GM03348 (cell line): ENCODE measurements around the gene GRIP2.
"Not testable (repeated sequence)": the region's sequence is repeated elsewhere in the genome, so short reads cannot be mapped to it uniquely, and the experiment has no call there.

Experiments used
- DNase-seq: peaks from one replicate; pipeline ENCODE4 v3.0.0; 2012; ENCODE audit warnings: low spot score

The GRIP2 gene

DNA sequence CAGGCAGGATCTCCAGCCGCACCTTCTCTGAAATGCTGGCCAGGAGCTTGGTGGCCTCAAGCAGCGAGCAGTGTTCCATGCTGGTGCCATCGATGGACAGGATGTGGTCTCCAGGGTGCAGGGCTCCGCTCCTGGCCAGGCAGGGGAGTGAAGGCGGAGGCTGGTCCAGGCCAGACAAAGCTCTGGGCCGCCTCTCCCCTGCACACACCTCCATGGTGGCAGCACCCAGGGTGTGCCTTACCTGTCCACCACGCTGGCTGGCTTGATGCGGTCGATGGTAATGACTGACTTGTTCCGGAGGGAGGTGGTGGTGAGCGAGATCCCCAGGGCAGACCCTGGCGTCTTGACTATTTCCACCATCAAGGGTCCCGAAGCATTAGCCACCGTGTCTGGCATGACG, 20.0 kb downstream of the GRIP2 start:
- DNase-seq = no peak

DNA sequence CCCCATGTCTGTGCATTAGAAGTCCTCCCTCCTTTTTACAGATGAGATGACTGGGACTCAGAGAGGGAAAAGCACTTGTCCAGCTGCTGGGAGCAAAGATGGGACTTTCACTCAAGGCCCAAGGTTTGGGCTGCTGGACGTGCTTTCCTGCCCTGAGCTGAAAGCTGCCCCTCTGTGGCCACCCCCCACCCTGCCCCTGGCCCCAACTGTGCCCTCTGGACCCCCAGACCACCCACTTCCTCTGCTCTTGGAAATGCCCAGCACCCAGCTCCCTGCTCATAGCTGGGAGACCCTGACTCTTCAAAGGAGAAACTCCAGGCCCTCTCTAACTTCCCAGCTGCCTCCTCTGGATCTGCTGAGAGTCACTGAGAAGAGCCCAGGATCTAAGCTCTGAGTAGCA, 20.7 kb downstream of the GRIP2 start:
- DNase-seq = no peak

DNA sequence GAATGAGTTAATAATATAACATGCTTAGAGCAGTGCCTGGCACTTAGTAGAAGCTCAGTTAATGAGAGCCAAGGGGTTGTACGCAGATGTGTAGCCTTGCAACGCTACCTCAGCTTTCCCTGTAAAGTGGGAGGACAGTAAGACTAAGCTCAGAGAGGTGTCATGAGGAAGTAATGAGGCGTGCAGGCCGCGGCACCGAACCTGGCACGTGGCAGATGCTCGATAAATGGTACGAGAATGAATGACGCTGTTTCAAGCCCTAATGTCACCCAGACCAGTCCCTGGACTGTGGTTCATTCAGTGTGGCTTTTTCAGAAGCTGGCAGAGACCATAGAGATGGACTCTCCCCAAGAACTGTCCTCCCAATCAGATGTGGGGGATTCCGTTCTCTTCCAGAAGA, 21.2 kb downstream of the GRIP2 start:
- DNase-seq = no peak

DNA sequence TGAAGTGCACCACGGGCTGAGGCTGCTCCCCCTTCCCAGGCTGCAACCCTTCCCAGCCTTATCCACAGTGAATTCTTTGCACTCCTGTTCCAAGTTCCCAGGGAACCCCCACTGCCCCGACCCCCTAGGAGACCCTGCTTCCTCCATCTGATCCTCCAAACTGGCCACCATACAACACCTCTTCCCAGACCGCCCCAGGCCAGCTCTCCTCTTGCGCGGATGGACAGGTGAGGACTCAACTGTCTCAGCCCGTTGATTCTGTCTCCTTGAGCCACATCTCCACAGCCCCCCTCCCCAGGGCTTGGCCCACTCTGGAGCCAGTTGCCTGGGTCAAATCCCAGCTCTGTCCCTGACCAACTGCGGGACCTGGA, 21.7 kb downstream of the GRIP2 start:
- no peak for DNase-seq

DNA sequence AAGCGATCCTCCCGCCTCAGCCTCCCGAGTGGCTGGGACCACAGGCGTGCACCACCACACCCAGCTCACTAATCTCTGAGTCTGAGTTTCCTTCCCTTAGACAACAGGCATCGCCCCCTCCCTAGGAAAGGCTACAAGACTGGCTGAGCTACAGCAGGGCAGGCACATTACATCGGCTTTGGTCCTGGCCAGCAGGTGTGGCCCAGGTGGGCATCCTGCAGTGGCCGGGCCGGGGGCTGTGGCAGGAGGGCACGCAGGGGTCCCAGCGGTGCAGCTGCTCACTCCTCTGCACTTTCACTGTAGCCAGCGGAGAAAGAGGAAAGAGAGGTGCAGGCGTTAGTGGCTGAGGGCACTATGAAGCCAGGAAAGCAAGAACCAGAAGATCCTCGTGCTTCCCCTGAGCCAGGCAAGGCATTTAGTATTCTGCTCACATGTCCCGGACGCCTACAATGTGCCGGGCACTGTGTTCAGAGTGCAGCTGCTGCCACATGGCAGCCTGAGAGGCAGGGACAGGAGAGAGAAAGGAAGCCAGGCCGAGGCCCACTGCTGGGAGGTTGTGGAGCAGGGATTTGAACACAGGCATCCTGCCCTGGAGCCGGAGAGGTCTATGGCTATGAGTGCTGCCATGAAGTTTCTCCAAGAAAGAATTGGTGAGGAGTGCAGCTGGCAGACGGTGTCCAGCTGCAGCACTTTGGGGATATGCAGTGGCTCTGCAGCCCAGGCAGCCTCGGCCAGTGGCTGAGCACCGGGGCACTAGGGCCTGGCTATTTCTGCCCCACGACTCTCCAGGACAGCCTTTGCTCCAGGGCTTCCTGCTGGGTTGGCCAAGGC, 22.3 kb downstream of the GRIP2 start:
- DNase-seq = no peak

DNA sequence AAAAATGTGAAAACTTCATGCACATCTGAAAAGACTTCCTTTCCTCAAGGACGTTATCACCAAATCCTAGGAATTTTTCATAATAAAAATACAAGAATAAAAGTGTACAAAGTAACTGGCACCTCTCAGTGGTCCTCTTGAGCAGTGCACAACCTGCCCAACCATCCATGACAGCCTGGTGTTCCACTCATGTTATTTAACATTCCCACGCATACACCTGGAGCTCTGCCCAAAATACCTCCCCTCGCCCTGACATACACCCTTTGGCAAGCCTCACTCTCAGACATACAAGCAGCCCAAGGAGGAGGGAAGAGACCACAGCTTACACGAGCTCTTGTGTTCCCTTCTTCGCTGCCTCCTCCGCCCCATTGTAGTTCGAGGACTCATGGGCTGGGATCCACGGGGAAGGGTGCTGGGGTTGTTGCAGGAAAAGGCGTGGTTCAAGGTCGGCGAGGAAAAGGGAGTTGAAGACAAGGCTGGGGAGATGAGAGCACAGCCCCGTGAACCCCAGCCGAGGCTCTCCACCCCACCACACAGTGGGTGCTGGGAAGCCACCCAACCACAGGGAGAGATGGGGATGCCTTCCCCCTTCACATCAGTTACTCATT, 23.3 kb downstream of the GRIP2 start:
- DNase-seq = no peak

DNA sequence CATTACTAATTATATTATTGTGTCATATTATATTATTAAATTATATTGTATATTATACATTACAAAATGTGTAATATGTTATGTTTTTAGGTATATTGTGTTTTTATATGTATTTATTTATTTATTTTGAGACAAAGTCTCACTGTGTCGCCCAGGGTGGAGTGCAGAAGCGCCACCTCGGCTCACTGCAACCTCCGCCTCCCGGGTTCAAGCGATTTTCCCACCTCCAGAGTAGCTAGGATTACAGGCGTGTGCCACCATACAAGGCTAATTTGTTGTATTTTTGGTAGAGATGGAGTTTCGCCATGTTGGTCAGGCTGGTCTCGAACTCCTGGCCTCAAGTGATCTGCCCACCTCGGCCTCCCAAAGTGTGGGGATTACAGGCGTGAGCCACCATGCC, 24.6 kb downstream of the GRIP2 start:
- not testable (repeated sequence) for DNase-seq

DNA sequence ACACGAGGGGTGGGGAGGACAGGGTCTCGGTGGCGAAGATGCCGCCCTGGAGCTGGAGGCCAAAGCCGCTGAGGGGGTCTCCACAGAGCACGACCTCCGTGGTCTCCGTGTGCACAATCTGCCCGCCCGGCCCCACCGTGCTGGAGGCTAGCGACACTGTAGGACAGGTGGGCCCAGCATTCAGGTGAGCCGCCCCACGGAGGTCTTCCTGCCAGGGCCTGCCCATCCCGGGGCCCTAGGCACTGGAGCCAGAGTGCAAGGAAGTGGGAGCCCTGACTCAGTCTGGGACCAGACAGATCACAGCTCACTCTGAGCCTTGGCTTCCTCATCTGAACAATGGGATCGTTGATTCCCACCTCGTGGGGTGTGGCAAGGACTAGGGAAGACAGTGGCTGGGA, 25.8 kb downstream of the GRIP2 start:
- no peak for DNase-seq

DNA sequence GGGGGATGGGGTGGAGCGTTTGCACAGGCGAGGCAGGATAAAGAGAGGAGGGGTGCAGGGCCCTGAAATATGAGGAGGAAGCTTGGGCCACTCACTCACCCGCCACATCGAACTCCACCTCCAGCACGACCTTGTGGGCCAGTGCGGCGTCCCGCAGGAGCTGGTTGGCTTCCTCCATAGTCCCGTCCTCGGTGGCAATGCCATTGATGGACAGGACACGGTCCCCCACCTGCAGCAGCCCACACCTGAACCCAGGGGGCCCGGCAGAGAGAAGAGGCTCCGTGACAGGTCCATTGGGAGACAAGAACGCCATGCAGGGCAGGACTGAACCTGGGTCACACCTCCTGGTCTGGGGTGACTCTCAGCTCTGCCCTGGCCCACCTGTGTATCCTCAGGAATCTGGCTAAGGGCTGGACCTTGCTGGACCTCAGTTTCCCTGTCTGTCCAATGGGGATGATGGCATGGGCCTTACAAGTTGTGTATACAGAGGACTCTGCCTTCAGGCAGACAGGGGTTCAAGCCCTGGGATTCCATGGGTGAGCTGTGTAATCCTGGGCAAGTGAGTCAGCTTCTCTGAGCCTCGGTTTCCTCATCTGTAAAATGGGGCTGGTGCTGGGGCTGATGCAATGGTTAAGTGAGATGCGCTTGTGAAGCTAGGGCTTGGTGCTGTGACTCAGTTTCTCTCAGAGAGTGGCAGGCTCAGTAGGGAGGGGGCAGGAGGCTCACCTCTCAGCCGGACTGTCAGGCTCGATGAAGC, 26.4 kb downstream of the GRIP2 start:
- no peak for DNase-seq

DNA sequence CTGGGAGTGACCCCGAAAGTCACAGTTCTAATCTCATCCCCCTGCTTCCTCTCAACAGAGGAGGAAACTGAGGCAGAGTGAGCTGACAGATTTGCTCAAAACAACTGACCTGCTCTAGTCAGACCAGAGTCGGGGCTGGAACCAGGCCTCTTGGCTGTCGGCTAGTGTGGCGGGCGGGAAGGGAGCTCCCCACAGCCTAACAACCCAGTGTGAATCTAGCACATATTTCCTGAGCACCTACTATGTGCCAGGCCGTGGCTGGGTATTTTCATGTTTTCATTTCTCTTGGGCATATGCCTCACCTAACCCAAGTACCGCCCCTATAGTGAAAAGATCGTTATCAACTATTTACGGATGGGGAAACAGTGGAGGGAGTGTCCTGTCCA, 27.2 kb downstream of the GRIP2 start:
- DNase-seq = no peak

DNA sequence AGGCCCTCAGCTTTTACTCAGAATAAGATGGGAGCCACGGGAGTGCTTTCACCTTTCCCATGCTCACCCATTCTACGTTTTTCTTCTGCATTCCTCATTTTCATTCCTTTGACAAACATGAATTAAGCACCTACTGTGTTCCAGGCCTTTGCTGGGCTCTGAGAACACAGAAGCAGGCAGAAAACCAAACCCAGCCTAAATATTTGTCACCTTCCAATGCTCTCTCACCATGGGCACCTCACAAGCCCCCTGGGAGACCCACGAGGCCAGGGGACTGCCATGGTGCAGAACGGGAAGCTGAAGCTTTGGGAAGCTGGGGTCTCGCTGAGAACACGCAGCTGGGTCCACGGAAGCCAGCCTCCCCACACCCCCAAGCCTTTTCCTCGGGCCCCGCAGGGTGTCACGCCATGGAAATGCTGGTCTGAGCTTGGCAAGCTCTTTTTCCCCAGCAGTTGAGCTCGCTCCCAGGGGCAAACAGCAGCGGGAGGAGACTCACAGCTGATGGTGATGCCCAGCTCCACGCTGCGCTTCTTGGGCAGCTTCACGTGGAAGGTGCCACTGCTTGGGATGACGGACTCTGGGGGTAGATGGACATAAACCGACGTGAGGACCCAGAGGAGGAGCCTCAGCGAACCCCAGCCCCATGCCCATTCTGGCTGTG, 27.7 kb downstream of the GRIP2 start:
- DNase-seq = no peak

DNA sequence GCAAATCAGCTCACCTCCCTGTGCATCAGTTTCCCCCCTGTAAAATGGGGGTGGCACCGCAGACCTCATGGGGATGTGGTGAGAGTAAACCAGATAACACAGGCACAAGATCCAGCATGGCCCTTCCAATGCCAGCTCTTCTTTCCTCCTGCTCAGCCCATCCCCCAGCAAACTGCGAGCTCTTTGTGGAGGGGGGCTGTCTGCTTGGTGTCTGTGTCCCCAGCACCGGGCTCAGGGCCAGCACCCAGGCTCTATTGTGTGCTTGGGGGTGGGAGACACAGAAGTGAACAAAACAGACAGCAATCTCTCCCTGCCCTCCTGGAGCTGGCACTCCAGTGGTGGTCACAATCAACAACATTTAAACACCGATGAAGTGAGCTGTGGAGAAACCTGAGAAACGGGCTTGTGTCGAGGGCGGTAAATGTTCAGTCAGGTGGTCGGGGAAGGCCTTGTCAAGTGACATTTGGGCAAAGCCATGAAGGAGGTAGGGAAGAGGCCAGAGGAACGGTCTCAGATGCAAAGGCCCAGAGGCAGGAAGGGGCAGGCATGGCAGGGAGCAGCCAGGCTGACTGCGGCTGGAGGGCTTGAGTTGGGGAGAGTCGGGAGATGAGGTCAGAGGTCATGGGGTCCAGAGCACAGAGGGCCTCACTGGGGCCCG, 28.4 kb downstream of the GRIP2 start:
- DNase-seq = no peak

DNA sequence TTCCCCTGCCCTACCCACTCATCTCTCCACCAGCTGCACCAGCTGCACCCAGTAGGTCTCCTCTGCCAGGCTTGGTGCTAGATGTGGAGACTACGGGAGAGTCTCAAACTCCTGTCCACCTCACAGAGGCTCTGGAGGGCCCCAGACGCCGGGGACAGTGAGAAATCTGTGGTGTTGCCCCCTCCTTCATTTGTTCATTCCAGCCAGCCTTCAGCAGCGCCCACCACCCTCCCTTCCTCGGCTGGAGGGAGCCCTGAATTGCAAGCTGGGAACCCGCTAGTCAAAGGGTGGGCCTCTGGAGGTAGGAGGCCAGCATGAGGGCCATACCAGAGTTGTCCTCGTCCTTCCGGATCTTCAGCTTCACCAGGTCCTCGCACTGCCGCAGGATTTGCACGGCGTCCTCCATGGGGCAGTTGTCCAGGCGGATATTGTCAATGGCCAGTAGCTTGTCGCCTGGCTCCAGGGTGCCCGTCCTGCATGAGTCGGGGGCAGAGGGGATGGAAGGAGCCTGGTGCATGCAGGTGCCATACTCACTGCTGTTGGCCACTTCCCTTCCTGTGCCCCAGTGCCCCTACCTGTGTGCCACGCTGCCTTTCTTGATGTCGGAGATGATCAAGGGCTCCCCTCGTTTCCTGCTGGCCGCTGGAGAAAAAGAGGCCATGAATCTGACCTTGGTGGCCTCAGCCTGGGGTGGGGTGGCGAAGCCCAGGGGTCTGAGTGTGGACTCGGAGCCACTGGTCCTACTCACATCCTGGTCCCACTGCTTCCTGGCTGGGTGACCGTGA, 29.1 kb downstream of the GRIP2 start:
- DNase-seq = no peak

DNA sequence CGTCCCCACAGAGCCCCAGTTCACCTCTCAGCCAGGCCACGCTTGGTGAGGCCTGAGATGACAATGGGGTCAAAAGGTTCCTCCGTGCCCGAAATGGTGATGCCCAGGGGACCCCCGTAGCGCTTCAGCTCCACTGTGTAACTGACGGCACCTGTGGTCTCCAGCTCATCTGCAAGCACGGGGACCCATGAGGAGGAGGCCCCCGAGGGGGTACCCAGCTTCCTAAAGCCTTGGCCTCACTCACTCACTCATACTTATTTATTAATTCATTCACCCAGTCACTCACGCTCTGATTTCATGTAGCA, 30.4 kb downstream of the GRIP2 start:
- no peak for DNase-seq

DNA sequence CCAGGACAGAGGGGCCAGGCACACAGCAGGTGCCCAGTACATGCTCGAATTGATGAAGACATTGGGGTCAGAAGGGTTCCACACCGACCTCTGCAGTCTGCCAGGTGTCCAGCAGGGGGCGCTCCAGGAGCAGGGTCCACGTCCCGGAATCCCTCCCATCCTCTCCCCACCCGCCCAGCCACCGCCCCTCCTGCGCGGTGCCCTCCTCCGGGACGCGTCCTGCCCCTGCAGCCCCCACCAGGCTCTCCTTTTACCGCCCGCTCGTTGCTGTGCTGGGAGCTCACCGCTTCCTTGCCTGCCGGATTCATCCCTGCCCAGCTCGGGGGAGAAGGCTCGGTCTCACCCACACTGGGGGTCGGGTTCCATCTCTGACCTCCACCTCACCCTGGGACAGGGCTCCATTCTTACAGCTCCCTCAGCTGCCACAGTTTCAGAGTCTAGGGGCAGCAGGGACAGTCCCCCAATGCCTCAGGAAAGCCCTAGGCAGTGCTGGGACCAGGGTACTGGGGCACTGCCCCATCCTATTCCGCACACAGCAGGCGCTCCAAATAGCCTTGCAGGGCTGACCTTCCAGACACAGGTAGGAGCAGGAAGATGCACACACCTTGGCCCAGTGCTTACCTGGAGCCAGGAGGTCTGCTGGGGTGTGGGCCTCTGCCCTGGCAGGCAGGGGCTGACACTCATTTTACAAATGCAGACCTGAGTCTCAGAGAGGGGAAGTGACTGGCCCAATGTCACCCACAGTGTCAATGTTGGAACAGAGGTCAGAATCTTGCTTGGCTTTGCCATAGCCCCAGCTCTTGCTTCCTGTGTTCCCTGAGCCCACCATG, 31.0 kb downstream of the GRIP2 start:
- DNase-seq = peak; percentile 89

DNA sequence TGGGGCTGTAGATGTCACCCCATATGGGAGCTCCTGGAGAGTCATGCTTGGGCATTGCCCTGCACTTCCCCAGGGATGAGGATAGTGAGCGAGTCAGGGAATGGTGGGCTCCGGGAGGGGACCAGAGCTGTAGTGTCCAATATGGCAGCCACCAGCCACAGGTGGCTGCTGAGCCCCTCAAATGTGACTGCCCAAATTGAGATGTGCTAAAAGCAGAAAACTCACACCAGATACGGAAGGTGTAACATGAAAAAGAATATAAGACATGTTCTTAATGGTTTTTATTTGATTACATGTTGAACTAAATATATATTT, 31.7 kb downstream of the GRIP2 start:
- no peak for DNase-seq

DNA sequence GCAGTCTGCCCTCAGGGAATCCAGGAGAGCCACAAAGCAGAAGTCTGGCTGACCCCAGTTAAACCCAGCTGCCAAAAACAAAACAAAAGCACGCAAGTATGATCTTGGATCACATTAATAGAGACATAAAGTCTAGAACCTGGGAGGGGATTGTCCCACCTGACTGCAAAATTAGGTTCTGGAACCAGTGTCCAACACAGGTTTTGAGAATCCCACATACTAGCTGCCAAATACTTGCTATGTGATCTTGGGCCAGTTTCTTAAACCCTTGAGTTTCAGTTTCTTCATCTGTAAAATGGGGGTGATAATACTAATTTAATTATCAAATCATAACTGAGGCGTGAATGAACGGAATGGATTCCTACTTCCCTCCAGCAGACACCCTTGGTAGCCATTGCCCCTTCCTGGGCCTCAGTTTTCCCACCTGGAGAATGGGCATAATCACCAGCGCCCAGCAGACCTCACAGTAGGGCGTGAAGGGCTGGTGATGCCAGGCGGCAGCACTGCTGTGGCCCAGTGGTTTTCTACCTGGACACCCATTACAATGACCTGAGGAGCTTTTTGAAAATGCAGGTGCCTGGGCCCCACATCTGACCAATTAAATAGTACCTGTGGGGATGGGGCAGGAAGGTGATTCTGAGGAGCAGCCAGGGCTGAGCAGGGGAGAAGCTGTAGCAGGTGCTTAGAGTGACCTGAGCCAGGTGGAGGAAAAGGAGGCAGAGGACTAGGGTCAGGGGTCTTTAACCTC, 32.2 kb downstream of the GRIP2 start:
- no peak for DNase-seq

DNA sequence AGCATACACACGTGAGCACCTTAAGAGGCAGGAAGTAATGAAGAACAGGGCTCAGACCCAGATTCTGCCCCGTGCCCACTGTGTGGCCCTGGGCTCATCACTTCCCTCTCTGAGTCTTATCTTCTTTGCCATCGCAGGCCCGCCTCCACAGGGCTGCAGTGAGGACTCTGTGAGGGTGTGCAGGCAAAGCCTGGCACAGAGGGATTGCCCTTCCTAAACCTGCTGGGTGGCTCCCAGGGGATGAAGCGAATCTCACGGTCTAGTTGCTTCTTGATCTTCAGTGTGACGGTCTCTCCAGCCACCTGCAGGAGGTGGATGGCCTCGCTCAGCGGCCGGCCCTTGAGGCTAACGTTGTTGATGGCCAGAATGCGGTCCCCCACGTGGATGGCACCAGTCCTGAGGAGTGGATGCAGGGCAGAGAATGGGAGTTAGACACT, 32.8 kb downstream of the GRIP2 start:
- DNase-seq = no peak

DNA sequence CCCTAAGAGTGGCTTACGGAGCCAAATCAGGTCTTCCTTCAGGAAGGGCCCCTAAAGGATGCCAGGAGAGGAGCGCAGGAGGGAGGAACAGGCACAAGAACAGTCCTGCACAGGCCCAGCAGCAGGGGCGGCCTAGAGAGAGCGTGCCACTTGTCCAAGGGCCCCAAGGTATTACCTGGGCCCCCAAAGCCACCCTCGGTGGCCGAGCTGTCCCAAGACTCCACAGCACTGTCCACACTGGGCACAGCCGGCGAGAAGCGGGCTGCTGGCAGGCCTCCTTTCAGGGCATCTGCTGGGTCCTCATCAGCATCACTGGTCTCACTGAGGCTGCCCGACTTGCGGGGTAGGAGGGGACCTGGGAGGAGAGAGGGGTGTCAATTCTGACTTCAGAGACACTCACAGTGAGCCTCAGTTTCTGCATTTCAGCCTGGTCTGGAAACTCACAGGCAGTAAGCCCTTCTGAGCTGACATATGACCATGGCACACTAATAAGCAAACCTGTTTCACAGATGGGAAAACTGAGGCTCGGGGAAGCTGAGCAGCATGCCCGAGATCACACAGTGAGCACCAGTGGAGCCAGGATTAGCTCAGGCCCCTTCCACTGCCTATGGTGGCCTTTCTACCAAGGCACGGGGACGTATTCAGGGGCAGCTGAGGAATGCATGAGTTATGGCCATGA, 33.4 kb downstream of the GRIP2 start:
- DNase-seq = no peak
